ENCODE results near the gene ZNF117. TPM values are rescaled to one million over a fixed set of nuclear protein-coding genes. Genes with fewer than 3 reads are reported as not detected.

The ZNF117 gene
- total and polyA plus RNA-seq, 9 of the 15 experiments (the other 6 are each of a cell fraction or from before 2014, with no cell fraction given): 2.5 to 18.9 (median 14.1) TPM

GRCh38 chr7:65006094-65006992 is 15.5 kb upstream of the ZNF117 start, which contains the start of gene ERV3-1 (continued):
- TF ChIP-seq SFPQ (IDR thresholded peaks at IDR 0.05; ENCODE audit: low read depth, low read length): no peak
- 0 out of 4 replicates have a peak, but pooled peaks of 1 of the 2 experiments have one; percentile 63 for TF ChIP-seq ARNT (IDR thresholded peaks at IDR 0.05)
- peak; percentile 55; the same call in 1 of the 2 replicates for TF ChIP-seq L3MBTL2 (IDR thresholded peaks at IDR 0.05)
- no peak for TF ChIP-seq MECOM (CRISPR knock-in tag; IDR thresholded peaks at IDR 0.05)
- no peak for TF ChIP-seq ZNF282 (CRISPR knock-in tag; IDR thresholded peaks at IDR 0.05)
- no peak for TF ChIP-seq IRF9 (tag; IDR thresholded peaks at IDR 0.05)
- TF ChIP-seq SMARCC2 (IDR thresholded peaks at IDR 0.05; ENCODE audit: low read depth): no peak
- TF ChIP-seq ATF4 (CRISPR knock-in tag; IDR thresholded peaks at IDR 0.05): no peak
- TF ChIP-seq ZNF263 (CRISPR knock-in tag; IDR thresholded peaks at IDR 0.05; ENCODE audit: borderline replicate concordance): no peak
- no peak for TF ChIP-seq ZNF347 (CRISPR knock-in tag; IDR thresholded peaks at IDR 0.05; ENCODE audit: low read depth)
- TF ChIP-seq RBM39 (optimal IDR thresholded peaks at IDR 0.05; ENCODE audit: low read depth, low read length): no peak
- no peak for TF ChIP-seq TAF15 (IDR thresholded peaks at IDR 0.05; ENCODE audit: low read depth, low read length)
- TF ChIP-seq POLR2A (conservative IDR thresholded peaks at IDR 0.05): peak; percentile 99
- TF ChIP-seq ZNF592 (IDR thresholded peaks at IDR 0.05): no peak
- no peak for TF ChIP-seq TCF15 (CRISPR knock-in tag; IDR thresholded peaks at IDR 0.05)
- TF ChIP-seq ZNF589 (CRISPR knock-in tag; IDR thresholded peaks at IDR 0.05; ENCODE audit: low read depth): no peak
- TF ChIP-seq HNRNPH1 (optimal IDR thresholded peaks at IDR 0.05; ENCODE audit: low read depth, low read length): no peak

Measured in K562 (cell line).